OCI-LY7 (cell line): ENCODE data around the gene CAPSL. TPM values are rescaled to one million over a fixed set of nuclear protein-coding genes. Genes with fewer than 3 reads are reported as not detected.
A peak's percentile ranks its signal among the peaks of the same experiment; 100 is the strongest.

Source experiments
- BruUV-seq: library from RNA; stranded (reverse); fragments of 400-500 nt; replicated peaks from 2 replicates; lab custom pipeline; 2021; lab: Mats Ljungman, UMichigan
- CTCF ChIA-PET: fragments of 300-600 bp; sonication (Branson Sonifier 250); formaldehyde crosslinking; loops from one replicate; lab custom pipeline; 2022; ENCODE audit warnings: antibody characterized with exemption; ENCODE audit not compliant: unreplicated experiment; lab: Charles Lee
- POLR2A ChIA-PET: fragments of 300-600 bp; sonication (Branson Sonifier 250); formaldehyde crosslinking; loops from one replicate; lab custom pipeline; 2022; ENCODE audit warnings: antibody characterized with exemption; lab: Charles Lee
- DNase-seq: peaks from one replicate; pipeline ENCODE4 v3.0.0-alpha.2; 2015; ENCODE audit warnings: low spot score
- H2AFZ ChIP-seq: fragments of 200-600 bp; sonication (generic), shearing (Covaris generic); 2 replicates; pipeline ENCODE4 v1.6.1; 2014; ENCODE audit warnings: mild to moderate bottlenecking, antibody characterized with exemption, low read length, moderate library complexity
- H3K27ac ChIP-seq: fragments of 200-600 bp; sonication (generic); 2 replicates; pipeline ENCODE4 v1.5.1; 2014; ENCODE audit warnings: mixed run types, low read depth, mild to moderate bottlenecking, moderate library complexity, low read length, inconsistent platforms; ENCODE audit not compliant: poor library complexity, severe bottlenecking
- H3K36me3 ChIP-seq: fragments of 200-600 bp; sonication (generic); 2 replicates; pipeline ENCODE4 v1.6.1; 2014; ENCODE audit warnings: mild to moderate bottlenecking, antibody characterized with exemption, low read length, moderate library complexity, mixed read lengths; ENCODE audit not compliant: insufficient read depth
- H3K4me1 ChIP-seq: fragments of 200-600 bp; sonication (generic); 2 replicates; pipeline ENCODE4 v1.5.1; 2014; ENCODE audit warnings: mild to moderate bottlenecking, low read length; ENCODE audit not compliant: insufficient read depth, poor library complexity, severe bottlenecking
- H3K4me2 ChIP-seq: fragments of 200-600 bp; sonication (generic); 2 replicates; pipeline ENCODE4 v1.6.1; 2014; ENCODE audit warnings: mild to moderate bottlenecking, low read length
- H3K4me3 ChIP-seq: fragments of 200-600 bp; sonication (generic); 2 replicates; pipeline ENCODE4 v1.5.1; 2014; ENCODE audit warnings: mild to moderate bottlenecking, low read depth, low read length; ENCODE audit not compliant: poor library complexity, severe bottlenecking
- H3K79me2 ChIP-seq: fragments of 200-600 bp; sonication (generic); 2 replicates; pipeline ENCODE4 v1.6.1; 2016; ENCODE audit warnings: low read depth, mild to moderate bottlenecking, low read length, moderate library complexity, mixed read lengths; ENCODE audit not compliant: insufficient read depth
- H3K9me2 ChIP-seq: fragments of 200-600 bp; sonication (generic); 2 replicates; pipeline ENCODE4 v1.6.1; 2016; ENCODE audit warnings: mild to moderate bottlenecking, low read length, mixed read lengths; ENCODE audit not compliant: insufficient read depth
- H3K9me3 ChIP-seq: fragments of 200-600 bp; sonication (generic); 2 replicates; pipeline ENCODE4 v1.6.1; 2014; ENCODE audit warnings: mild to moderate bottlenecking, mixed run types, low read length, mixed read lengths
- H4K20me1 ChIP-seq: fragments of 200-600 bp; sonication (generic); 2 replicates; pipeline ENCODE4 v1.6.1; 2014; ENCODE audit warnings: mild to moderate bottlenecking, antibody characterized with exemption, low read length, moderate library complexity, mixed read lengths; ENCODE audit not compliant: insufficient read depth
- EZH2phosphoT487 ChIP-seq: fragments of 200-600 bp; sonication (generic); IDR thresholded peaks from 2 replicates; pipeline ENCODE4 v1.6.1; 2018; ENCODE audit warnings: low read depth, borderline replicate concordance, mild to moderate bottlenecking, mixed run types, antibody characterized with exemption, low read length, moderate library complexity, mixed read lengths
- intact Hi-C: fragments of 100-400 bp; cut with micrococcal nuclease; formaldehyde crosslinking; loops from one replicate; pipeline ENCODE4 v1.10.0; 2022; ENCODE audit not compliant: unreplicated experiment
- total RNA-seq, 2 experiments: library from RNA; depleted of rRNA in 1 of 2; stranded (reverse); fragments of >200 nt in 1 of 2; shearing (Covaris generic) in 1 of 2; gene quantifications; 2 replicates each; pipeline ENCODE4 v1.2.3, GENCODE V29; 2014 to 2022
- TF ChIP-seq, protein P1 (sequence below): fragments of 200-600 bp; sonication (generic); conservative IDR thresholded peaks from 2 replicates; pipeline ENCODE4 v1.5.1; 2014; ENCODE audit warnings: mild to moderate bottlenecking, antibody characterized with exemption, low read length, moderate library complexity, mixed read lengths

The CAPSL gene
- total RNA-seq, 2 experiments from 2014 or later = 4.7 TPM; not detected in 1

DNA sequence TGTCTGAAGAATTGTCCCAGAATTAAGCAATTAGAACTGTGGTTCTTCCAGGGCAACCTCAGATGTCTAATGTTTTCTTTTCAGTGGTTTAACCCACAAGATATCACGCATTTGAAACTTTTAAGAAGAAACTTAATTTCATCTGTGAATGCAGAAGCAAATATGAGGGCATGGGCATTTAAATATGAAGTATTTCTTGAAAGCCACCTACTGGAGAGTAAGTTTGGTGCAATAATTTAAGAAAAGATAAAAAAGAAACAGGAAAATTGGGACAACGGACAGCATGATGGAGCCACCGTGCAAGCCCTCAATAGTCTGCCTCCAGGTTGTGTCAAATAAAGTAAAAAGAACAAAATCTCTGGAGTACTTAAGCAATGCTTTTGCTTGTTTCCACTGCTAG is 1.2 kb upstream of the CAPSL start:
- no peaks in the 10 kb centered on the region for H3K4me1 ChIP-seq
- no peaks in the 10 kb centered on the region for H3K79me2 ChIP-seq
- BruUV-seq = no TSS peak
- TF ChIP-seq, protein P1, sequence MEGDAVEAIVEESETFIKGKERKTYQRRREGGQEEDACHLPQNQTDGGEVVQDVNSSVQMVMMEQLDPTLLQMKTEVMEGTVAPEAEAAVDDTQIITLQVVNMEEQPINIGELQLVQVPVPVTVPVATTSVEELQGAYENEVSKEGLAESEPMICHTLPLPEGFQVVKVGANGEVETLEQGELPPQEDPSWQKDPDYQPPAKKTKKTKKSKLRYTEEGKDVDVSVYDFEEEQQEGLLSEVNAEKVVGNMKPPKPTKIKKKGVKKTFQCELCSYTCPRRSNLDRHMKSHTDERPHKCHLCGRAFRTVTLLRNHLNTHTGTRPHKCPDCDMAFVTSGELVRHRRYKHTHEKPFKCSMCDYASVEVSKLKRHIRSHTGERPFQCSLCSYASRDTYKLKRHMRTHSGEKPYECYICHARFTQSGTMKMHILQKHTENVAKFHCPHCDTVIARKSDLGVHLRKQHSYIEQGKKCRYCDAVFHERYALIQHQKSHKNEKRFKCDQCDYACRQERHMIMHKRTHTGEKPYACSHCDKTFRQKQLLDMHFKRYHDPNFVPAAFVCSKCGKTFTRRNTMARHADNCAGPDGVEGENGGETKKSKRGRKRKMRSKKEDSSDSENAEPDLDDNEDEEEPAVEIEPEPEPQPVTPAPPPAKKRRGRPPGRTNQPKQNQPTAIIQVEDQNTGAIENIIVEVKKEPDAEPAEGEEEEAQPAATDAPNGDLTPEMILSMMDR = peak; percentile 61
- no peak for TF ChIP-seq EZH2phosphoT487
- H3K4me3 ChIP-seq = no peak overlapping the region
- no peaks in the 10 kb centered on the region for H3K9me3 ChIP-seq
- H3K4me2 ChIP-seq = no peak overlapping the region
- H3K27ac ChIP-seq = no peak overlapping the region
- no peak for DNase-seq
- H4K20me1 ChIP-seq = no peaks in the 10 kb centered on the region
- ChIA-PET POLR2A (interaction anchor here (0.7 to 1.4 kb wide), 2 partner anchors 12 to 147 kb away, joined by 3 to 4 read pairs; no protein-coding TSS in a partner anchor), CTCF (no interaction called here)
- H3K9me2 ChIP-seq = no peaks in the 10 kb centered on the region
- H3K36me3 ChIP-seq = no peaks in the 10 kb centered on the region
- H2AFZ ChIP-seq = no peak overlapping the region
- intact Hi-C loops = loop anchor here (10.0 kb wide), 1 partner anchor 695 kb away; no protein-coding TSS in a partner anchor

DNA sequence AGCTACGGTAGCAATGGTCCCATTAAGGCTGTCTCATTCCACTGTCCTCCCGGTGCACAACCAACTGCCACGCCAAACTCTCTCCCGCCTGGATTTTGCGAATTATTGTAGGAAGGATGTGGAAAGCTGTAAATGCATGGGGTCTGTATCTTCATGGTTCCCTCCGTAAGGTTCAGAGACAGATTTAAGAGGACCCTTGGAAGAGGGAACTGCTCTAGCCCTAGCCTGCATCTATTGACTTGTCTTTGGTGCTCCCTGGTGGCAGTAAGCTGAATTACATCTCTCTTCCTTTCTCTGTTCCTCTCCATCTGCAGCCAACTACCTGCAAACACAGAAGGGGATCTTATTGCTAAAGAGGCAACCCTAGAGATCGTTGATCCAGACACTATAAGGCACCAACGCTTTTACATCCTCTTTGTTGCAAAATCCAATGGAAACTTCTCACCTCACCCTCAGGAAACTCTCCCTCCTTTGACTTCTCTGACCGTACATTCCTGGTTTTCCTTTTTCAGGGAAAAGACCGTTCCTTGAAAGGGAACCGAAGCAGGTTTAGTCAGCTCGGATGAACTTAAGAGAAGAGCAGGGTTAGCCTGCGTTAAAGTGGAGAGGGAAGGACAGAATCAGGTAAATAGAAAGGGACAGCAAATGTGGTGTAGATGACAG is 11.9 kb downstream of the CAPSL start:
- Histone ChIP-seq H3K4me1 (peaks cover 39% of the 10 kb centered on the region), H3K9me2 (no peaks in the 10 kb centered on the region), H3K9me3 (no peaks in the 10 kb centered on the region), H3K4me3 (no peak overlapping the region), H3K79me2 (no peaks in the 10 kb centered on the region), H3K4me2 (no peak overlapping the region; the same call in 1 of the 2 replicates), H4K20me1 (no peaks in the 10 kb centered on the region), H3K27ac (no peak overlapping the region), H3K36me3 (no peaks in the 10 kb centered on the region), H2AFZ (no peak overlapping the region)
- TF ChIP-seq, protein P1 = peak; percentile 93
- no peak for TF ChIP-seq EZH2phosphoT487
- peak; percentile 80 for DNase-seq
- ChIA-PET POLR2A (interaction anchor here (0.7 to 1.9 kb wide), 6 partner anchors 13 to 976 kb away, joined by 3 to 11 read pairs (median 3); no protein-coding TSS in a partner anchor), CTCF (interaction anchor here (0.9 to 4.0 kb wide), 4 partner anchors 104 to 276 kb away, joined by 3 to 31 read pairs (median 4); no protein-coding TSS in a partner anchor)
- intact Hi-C loops = loop anchor here (1.0 to 5.0 kb wide), 3 partner anchors 209 to 837 kb away; no protein-coding TSS in a partner anchor
- no TSS peak for BruUV-seq
